K562 (cell line): ENCODE measurements around the gene TMEM178A.

Experiments used
- ARNT ChIP-seq, 2 experiments: fragments of 450-650 bp; IDR thresholded peaks; 2 replicates each; pipeline ENCODE4 v1.6.1; 2016; ENCODE audit warnings: mild to moderate bottlenecking in 1 of 2
- CSDE1 ChIP-seq, 2 experiments: fragments of 450-650 bp; IDR thresholded peaks; 2 replicates each; pipeline ENCODE4 v1.6.1; 2016; ENCODE audit warnings: mild to moderate bottlenecking in 1 of 2
- CTCF ChIP-seq, 3 experiments: IDR thresholded peaks in 2 of 3; conservative IDR thresholded peaks in 1 of 3; 2 replicates each; pipeline ENCODE4 v1.5.1; 2011 to 2012; ENCODE audit warnings: low read length in 3 of 3, mild to moderate bottlenecking in 3 of 3, control low read depth in 2 of 3, improper control_type of control experiment in 1 of 3, inconsistent platforms in 1 of 3, low read depth in 1 of 3, mixed read lengths in 1 of 3, moderate library complexity in 1 of 3; ENCODE audit not compliant: insufficient read depth in 2 of 3
- DIDO1 ChIP-seq: fragments of 450-650 bp; IDR thresholded peaks from 2 replicates; pipeline ENCODE4 v1.6.1; 2016; ENCODE audit warnings: low read depth, missing biosample characterization, missing genetic modification characterization
- HEY1 ChIP-seq: fragments of 250-450 bp; sonication (Bioruptor Pico); IDR thresholded peaks from 2 replicates; pipeline ENCODE4 v1.5.0; 2020; ENCODE audit warnings: mild to moderate bottlenecking, moderate library complexity, borderline replicate concordance
- HMG20B ChIP-seq: fragments of 250-450 bp; sonication (Bioruptor Pico); IDR thresholded peaks from 2 replicates; pipeline ENCODE4 v1.5.0; 2021; ENCODE audit warnings: mild to moderate bottlenecking
- KAT2B ChIP-seq: IDR thresholded peaks from one replicate; pipeline ENCODE4 v1.6.1; 2012; ENCODE audit warnings: low read depth, mild to moderate bottlenecking, control low read depth, inconsistent platforms, low read length, moderate library complexity
- MED1 ChIP-seq: sonication (generic); formaldehyde crosslinking; IDR thresholded peaks from 2 replicates; pipeline ENCODE4 v1.8.1; 2023; ENCODE audit warnings: missing genetic modification reagents, borderline replicate concordance
- PHF20 ChIP-seq: fragments of 450-650 bp; IDR thresholded peaks from 2 replicates; pipeline ENCODE4 v1.6.1; 2018; ENCODE audit not compliant: partially characterized antibody
- POLR2AphosphoS5 ChIP-seq: IDR thresholded peaks from 2 replicates; pipeline ENCODE4 v1.6.1; 2011; ENCODE audit warnings: mild to moderate bottlenecking, low read depth, low read length, moderate library complexity; ENCODE audit not compliant: control insufficient read depth, insufficient read depth
- RNF2 ChIP-seq: sonication (generic); IDR thresholded peaks from 2 replicates; pipeline ENCODE4 v1.6.1; 2016
- TAF1 ChIP-seq: IDR thresholded peaks from 2 replicates; pipeline ENCODE4 v1.6.1; 2011; ENCODE audit warnings: mild to moderate bottlenecking, low read length, moderate library complexity; ENCODE audit not compliant: insufficient read depth, control insufficient read depth, severe bottlenecking; ENCODE audit errors: extremely low read depth
- TBP ChIP-seq: optimal IDR thresholded peaks from 2 replicates; pipeline ENCODE3; 2011; ENCODE audit warnings: low read depth, low read length, improper control_type of control experiment
- ZNF408 ChIP-seq: fragments of 250-450 bp; sonication (Bioruptor Pico); IDR thresholded peaks from 2 replicates; pipeline ENCODE4 v1.4.0; 2020; ENCODE audit warnings: low read depth, mild to moderate bottlenecking, moderate library complexity

- TF ChIP-seq ZNF408 (CRISPR knock-in tag) (no peak), TAF1 (no peak), ARNT (IDR thresholded peaks at IDR 0.05) (no peak), POLR2AphosphoS5 (no peak), DIDO1 (tag) (no peak), HEY1 (no peak), HMG20B (CRISPR knock-in tag) (no peak), TBP (no peak), PHF20 (no peak), CTCF (IDR thresholded peaks at IDR 0.05 in 2 of 3, conservative IDR thresholded peaks at IDR 0.05 in 1 of 3; ENCODE audit: insufficient read depth in 2 of 3, low read depth in 1 of 3, low read length in 3 of 3) (no peak), RNF2 (no peak), CSDE1 (IDR thresholded peaks at IDR 0.05) (no peak), MED1 (CRISPR knock-in tag) (no peak), KAT2B (no peak)
These were observed 23.5 kb upstream of the TMEM178A start for GRCh38 chr2:39642051-39642718.
